Activated naive CD4-positive, alpha-beta T cell (primary cell): ENCODE data around the gene GRK4.
A peak's percentile ranks its signal among the peaks of the same experiment; 100 is the strongest.
"Not testable (repeated sequence)": the region's sequence is repeated elsewhere in the genome, so short reads cannot be mapped to it uniquely, and the experiment has no call there.

Experiments used
- DNase-seq, 4 experiments: peaks; one replicate each; lab custom pipeline; 2025; lab: John Stamatoyannopoulos, UW

Gene GRK4

DNA sequence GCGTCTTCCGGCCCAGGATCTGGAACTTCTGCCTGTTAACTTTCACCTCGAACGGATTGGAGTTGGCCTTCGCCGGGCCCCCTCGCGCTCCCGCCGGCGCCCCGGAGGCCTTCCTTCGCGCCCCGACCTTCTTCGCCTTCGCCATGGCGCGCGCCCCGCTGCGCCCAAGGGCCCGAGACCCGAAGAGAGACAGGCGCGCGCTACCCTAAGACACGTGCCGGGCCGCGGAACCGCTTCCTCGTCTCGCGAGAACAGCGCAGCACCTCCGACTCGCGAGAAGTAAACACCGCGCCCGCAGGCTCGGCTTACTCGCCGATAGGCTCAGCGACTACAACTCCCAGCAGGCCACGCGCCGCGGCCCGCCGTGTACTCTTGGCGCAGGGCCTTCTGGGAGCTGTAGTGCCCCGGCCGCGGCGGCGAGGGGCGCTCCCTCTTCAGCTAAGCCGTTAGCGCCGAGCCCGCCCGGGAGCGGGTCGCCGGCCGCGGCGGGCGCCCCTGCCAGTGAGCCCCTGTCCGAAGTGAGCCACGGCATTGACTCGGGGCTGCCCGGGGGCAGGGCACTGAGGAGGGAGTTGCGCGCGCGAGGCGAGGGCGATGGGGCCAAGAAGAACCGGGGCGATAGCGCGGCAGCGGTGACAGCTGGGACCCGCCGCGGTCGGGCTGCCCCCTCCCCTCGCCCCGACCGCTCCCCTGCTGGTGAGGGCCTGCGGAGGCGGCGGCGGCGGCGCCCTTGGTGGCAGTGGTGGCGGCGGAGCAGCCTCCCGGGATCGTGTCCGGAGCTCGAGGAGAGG is at the start of gene GRK4, which contains the start of gene NOP14:
GRK4 (plus strand) TSS at position 397 of the 791 bp plus-strand sequence. CDS start 500 bp downstream, outside the sequence.
NOP14 (minus strand) TSS at position 232 of the 791 bp plus-strand sequence; CDS start at position 145, 87 bp downstream.
- peak; percentile 84 to 96 (median 93) for DNase-seq

DNA sequence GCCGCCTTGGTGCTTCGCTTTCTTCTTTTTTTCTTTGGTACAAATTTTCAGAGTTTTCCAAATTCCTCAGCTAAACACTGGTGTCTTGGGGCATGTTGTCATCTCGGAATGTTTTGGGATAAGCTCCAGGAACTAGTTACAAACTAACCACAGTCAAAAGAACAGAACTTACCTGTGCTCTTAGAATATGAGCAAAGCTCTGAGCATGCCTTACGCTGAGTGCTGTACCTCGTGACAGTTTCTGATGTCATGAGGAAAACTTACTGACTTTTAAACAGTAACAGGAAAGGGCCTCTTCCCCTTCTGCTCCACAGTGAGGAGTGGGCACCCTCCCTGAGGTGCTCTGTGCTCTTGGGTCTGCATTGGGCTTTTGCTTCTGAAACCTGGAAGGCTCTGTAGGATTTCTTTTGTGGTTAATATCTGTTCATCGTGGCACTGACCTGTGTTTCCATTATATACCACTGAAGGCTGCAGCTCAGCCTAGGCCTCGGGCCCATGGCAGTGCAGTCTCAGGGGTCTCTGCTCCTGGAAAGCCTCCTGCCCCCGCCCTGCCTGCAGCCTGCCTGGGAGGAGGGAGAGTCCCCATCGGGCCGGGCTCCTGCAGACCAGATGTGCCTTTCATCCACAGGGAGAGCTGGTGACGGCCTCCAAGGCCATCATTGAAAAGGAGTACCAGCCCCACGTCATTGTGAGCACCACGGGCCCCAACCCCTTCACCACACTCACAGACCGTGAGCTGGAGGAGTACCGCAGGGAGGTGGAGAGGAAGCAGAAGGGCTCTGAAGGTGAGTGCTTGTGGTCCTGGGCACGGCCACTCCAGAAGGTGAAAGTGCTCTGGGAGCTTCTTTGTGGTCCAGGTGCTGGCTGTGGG is 48.9 kb upstream of the GRK4 start:
- no peak for DNase-seq

DNA sequence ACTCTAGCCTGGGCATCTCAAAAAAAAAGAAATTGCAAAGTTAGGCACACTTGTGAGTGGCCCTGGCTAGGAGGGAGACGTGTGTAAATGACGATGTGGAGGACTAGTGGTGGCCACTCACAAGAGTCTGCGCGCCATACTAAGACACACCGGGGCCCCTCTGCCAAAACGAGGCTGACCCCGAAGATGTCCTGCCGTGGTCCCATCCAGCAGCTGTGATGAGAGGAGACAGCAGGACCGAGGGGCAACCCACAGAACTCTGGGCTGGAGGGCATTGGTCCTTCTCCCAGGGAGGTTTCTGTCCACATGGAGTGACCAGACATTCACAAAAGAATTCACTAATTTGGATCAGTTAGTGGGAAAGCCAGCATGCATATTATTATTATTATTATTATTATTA is 47.6 kb upstream of the GRK4 start:
- DNase-seq = no peak

DNA sequence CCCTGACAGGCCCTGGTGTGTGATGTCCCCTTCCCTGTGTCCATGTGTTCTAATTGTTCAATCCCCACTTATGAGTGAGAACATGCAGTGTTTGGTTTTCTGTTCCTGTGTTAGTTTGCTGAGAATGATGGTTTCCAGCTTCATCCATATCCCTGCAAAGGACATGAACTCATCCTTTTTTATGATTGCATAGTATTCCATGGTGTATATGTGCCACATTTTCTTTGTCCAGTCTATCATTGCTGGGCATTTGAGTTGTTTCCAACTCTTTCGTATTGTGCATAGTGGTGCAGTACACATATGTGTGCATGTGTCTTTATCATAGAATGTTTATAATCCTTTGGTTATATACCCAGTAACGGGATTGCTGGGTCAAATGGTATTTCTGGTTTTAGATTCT is 46.7 kb upstream of the GRK4 start:
- DNase-seq = not testable (repeated sequence)

GRCh38 chr4:2918300-2918699 is 45.1 kb upstream of the GRK4 start:
- not testable (repeated sequence) for DNase-seq

- not testable (repeated sequence) for DNase-seq
Measured at GRCh38 chr4:2918714-2919113, 44.7 kb upstream of the GRK4 start.

DNA sequence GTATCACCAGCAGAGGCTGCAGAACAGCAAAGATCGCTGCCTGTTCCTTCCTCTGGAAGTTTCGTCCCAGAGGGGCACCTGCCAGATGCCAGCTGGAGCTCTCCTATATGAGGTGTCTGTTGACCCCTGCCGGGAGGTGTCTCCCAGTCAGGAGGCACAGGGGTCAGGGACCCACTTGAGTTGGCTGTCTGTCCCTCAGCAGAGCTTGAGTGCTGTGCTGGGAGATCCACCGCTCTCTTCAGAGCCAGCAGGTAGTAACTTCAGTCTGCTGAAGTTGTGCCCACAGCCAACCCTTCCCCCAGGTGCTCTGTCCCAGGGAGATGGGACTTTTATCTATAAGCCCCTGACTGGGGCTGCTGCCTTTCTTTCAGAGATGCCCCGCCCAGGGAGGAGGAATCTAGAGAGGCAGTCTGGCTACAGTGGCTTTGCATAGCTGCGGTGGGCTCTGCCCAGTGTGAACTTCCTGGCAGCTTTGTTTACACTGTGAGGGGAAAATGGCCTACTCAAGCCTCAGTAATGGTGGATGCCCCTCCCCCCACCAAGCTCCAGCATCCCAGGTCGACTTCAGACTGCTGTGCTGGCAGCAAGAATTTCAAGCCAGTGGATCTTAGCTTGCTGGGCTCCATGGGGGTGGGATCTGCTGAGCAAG is 40.8 kb upstream of the GRK4 start:
- DNase-seq = not testable (repeated sequence)

DNA sequence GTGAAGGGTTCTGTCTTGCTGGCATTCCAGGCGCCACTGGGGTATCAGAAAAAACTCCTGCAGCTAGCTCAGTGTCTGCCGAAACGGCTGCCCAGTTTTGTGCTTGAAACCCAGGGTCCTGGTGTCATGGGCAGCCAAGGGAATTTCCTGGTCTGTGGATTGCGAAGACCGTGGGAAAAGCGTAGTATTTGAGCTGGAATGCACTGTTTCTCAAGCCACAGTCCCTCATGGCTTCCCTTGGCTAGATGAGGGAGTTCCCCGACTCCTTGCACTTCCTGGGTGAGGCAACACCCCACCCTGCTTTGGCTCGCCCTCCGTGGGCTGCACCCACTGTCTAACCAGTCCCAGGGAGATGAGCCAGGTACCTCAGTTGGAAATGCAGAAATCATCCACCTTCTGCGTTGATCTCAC is 40.2 kb upstream of the GRK4 start:
- DNase-seq = no peak

GRCh38 chr4:2923668-2924173 is 39.6 kb upstream of the GRK4 start:
- no peak for DNase-seq

DNA sequence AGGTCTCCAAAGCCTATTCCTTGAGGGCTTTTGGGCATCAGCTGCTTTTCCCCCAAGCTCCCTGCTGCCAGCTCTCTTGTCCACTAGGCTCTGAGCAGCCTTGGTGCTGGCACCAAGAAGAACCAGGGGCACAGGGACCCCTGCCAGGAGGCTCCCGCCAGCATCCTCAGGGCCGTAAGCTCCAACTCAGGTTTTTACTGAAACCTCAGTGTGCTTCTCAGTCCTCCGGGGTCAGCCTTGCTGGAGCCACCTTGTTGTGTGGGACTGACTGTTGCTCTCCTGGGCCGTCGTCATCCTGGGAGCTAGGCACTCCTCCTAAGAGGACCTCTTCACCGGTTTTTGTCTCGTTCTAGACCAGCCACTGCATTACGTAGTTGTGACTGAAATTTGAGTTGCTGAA is 39.1 kb upstream of the GRK4 start:
- no peak for DNase-seq

DNA sequence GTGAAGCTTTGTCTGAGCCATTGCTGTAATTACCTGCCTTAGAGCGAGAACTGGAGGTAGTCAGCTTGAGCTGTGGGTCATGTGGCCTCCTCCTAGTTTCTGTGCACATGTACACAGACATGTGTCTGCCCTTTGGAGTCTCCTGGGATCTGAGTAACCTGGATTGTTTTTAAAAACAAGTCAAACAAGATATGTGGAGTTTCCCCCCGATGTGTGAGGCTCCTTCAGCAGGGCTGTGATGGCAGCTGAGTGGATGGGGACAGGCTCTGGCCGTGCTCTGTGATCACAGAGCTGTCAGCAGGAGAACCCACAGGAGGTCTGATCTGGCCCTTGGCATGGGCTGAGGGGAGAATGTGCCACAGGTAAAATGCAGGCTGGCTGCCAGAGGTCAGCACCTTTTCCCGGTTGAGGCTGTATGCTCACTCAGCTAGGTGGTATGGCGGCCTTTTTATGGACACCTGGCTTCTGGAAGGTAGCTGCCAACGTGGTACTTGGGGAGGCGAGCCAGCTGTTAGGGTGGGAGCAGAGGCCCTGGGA is 38.5 kb upstream of the GRK4 start:
- no peak for DNase-seq

DNA sequence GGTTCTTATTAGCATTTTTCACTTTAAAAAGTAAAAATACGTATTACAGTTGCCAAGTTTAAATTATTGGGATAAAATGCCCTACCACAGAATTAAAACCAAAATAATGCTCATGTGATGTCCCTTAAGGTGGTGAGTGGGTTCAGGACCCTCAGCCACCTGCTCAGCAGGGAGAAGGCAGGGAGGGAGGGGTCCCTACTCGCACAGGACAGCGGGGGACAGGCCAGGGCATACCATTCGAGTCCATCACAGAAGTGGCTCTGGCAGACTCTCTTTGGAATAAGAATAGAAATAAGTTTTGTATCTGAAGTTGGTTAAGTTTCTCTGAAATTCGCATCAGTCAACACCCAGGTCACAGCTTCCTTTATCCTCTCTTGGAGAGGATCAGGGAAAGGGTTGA is 37.9 kb upstream of the GRK4 start:
- DNase-seq = no peak

DNA sequence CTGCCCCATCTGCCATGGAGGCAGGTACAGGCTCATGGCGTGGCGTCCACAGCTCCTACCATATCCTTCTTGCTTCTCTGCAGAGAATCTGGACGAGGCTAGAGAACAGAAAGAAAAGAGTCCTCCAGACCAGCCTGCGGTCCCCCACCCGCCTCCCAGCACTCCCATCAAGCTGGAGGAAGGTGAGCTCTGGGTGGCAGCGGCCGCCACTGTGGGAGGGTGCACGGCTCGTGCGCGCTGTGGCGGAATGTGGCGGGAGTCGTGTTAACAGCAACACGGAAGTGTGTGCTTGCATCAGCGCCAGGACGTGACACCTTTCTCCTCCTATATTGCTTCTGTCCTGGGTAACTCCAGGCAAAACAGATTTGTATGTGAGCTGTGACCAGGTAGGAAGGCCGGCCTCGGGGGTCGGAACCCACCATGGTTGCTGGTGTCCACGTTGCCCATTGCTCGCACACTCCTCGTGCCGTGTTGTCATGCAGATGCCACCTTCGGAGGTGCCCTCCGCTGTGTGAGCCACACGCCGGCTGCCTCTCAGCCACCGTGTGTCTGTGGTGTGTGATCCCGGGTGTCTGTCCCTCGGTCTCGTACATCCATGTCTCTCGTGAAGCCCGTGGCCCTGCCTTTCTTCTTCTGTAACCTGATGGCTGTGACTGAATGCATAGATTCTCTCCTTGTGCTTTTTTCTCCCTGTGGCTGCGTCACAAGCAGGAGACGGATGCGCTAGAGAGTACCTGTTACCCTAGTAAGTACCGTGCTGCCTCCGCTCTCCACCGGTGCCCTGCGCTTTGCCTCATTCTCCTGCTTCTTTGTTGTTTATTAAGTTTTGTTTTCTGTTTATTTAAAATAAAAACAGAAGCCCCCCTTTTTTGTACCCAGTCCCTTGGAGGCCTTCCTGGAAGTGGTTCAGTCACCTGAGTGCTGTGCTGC is 37.2 kb upstream of the GRK4 start:
- DNase-seq = no peak

- DNase-seq = no peak
Measured at GRCh38 chr4:2927016-2927695, 36.2 kb upstream of the GRK4 start.

GRCh38 chr4:2927696-2928075 is 35.7 kb upstream of the GRK4 start:
- DNase-seq = no peak

- no peak for DNase-seq
Measured at GRCh38 chr4:2928242-2929176, 34.9 kb upstream of the GRK4 start.

GRCh38 chr4:2929469-2929868 is 33.9 kb upstream of the GRK4 start:
- DNase-seq = no peak

GRCh38 chr4:2930135-2930757 is 33.1 kb upstream of the GRK4 start:
- DNase-seq = no peak
